ENCODE measurements around the gene ENOX1.

ENOX1 gene

DNA sequence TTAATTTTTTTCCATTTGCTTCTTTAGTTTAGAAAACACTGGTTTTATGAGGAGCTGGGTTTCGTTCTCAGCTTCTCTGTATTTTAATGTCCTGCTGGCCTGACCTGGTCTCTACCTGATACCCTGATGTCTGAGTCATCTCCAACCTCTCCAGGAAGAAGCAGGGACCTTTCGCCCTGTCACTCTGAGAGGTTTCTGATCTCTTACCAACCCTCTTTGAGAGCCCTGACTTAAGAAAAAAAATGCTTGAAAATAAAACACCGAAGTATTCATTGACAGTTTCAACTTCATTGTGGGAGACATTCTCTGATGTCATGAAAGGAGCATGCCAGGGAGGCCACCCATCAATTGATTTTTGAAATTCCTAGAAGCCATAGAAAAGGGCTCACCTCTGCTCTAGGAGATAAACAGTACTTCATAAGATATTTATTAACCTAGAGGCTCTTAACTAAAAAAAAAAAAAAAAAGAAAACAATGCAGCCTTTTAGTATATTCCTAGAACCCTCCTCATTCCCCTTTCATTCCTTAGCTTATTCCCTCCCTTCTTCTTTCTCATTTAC lies 234.8 kb downstream of the ENOX1 start:
- in situ Hi-C loops (cut with MboI; ENCODE audit: low sequenced_read_pairs) = no loop called here

DNA sequence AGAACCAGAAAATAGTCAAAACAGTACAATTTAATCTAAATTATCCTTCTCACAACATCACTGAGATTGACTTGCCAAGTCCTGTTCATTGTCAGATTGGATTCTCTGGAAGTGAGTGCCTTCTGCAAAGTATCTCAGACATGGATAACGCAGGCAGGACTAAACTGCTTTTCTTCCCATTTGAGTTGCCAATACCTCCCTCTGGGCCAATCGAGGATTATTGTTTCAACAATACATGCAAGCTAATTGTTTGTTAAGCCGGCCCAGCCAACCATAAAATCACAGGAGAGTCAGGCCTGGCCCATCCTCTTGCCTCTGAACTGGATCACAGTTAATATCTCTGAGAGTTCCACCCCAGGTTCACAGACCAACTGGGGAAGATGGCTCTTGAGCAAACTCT lies 240.0 kb downstream of the ENOX1 start:
- in situ Hi-C loops (cut with MboI; ENCODE audit: low sequenced_read_pairs) = no loop called here

- in situ Hi-C loops (cut with MboI; ENCODE audit: low sequenced_read_pairs) = no loop called here
Measured at GRCh38 chr13:43546251-43546650, 240.5 kb downstream of the ENOX1 start.

GRCh38 chr13:43545317-43545874 lies 241.4 kb downstream of the ENOX1 start:
- in situ Hi-C loops (cut with MboI; ENCODE audit: low sequenced_read_pairs) = no loop called here

GRCh38 chr13:43544631-43545030 lies 242.1 kb downstream of the ENOX1 start:
- in situ Hi-C loops (cut with MboI; ENCODE audit: low sequenced_read_pairs) = no loop called here

DNA sequence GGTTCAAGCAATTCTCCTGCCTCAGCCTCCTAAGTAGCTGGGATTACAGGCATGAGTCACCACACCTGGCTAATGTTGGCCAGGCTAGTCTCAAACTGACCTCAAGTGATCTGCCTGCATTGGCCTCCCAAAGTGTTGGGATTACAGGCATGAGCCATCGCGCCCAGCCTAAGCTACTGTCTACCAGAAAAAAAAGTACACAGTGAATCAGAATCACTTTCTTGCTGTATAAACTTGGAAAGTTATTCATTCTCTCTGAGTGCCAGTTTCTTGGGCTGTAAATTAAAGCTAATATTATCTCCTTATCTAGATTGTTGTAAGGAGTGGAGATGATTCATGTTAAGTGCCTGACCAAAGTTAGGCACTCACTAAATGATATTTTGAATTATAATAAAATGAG lies 242.8 kb downstream of the ENOX1 start:
- in situ Hi-C loops (cut with MboI; ENCODE audit: low sequenced_read_pairs) = no loop called here

GRCh38 chr13:43543331-43543730 lies 243.4 kb downstream of the ENOX1 start:
- in situ Hi-C loops (cut with MboI; ENCODE audit: low sequenced_read_pairs) = no loop called here

DNA sequence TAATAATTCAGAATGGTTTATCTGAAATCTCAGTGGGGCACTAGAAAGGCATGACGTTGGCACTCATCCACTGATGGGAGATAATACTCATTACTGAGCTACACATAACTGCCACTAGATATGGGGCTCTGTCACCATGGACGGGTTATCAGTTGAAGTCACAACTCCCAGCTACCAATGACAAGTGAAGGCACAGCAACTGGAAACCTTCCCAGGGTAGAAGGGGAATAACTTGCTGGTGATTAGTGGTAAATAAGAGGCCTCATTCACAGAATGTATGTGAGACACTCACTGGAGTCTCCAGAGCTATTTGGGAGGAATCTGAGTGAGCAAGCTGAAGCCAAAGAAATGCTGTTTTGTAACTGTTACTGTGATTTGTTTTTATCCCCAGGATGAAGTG lies 249.6 kb downstream of the ENOX1 start:
- in situ Hi-C loops (cut with MboI; ENCODE audit: low sequenced_read_pairs) = no loop called here

GRCh38 chr13:43529796-43530195 lies 257.0 kb downstream of the ENOX1 start:
- in situ Hi-C loops (cut with MboI; ENCODE audit: low sequenced_read_pairs) = no loop called here

GRCh38 chr13:43528992-43529391 lies 257.8 kb downstream of the ENOX1 start:
- in situ Hi-C loops (cut with MboI; ENCODE audit: low sequenced_read_pairs) = no loop called here

DNA sequence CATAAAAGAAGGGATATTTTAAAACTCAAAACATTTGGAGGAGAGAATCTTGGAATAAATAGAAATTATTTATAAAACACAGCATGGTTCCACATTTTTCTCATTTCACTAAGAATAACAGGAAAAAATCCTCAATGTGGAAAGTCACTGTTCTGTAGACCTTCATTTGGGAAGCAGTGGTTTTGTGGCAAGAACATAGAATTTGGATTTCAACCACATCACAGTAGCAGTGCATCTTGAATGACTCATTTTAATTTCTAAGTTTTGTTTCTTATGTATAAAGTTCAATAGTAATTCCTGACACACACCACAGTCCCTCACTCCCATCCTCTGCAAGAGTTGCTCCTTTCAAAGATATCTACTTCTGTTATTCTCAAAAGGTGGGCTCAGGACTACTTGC lies 264.0 kb downstream of the ENOX1 start:
- in situ Hi-C loops (cut with MboI; ENCODE audit: low sequenced_read_pairs) = no loop called here

- in situ Hi-C loops (cut with MboI; ENCODE audit: low sequenced_read_pairs) = no loop called here
Measured at GRCh38 chr13:43520351-43520750, 266.4 kb downstream of the ENOX1 start.

- in situ Hi-C loops (cut with MboI; ENCODE audit: low sequenced_read_pairs) = no loop called here
Measured at GRCh38 chr13:43518833-43519232, 267.9 kb downstream of the ENOX1 start.

GRCh38 chr13:43516401-43516833 lies 270.4 kb downstream of the ENOX1 start:
- in situ Hi-C loops (cut with MboI; ENCODE audit: low sequenced_read_pairs) = no loop called here

DNA sequence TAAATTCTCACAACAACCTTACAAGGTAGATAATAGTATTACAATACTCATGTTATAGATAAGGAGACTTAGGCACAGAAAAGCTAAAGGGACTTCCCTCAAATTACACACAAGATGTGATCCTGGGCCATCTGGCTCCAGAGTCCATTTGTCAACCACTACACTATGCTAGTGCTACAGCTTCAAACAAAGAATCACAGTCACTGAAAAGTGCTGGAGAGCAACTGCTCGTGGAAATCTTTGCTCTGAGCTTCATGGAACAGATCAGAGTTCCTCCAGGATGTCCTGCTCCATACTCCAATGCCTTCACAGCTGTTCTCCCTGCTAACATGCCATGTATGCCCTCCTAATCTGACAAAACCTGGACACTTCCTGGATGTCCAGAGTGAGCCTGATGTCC lies 271.2 kb downstream of the ENOX1 start:
- in situ Hi-C loops (cut with MboI; ENCODE audit: low sequenced_read_pairs) = no loop called here

DNA sequence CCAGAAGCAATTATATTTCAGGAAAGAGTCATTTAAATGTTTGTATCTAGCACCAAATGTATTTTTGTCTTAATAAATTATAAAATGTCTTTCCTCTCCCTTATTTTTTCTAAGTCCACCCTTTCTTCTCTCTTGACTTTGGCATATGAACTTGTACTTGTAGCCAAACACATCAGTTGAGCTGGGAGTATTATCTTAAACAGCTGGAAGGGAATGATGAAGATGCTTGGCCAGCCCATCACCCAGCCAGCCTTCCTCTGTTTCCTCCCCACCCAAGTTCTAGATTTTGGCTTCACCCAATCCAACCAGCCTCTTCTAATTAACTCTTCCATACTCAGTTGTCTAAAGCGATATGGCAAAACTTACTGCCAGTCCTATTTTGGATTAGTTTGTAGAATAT lies 272.5 kb downstream of the ENOX1 start:
- in situ Hi-C loops (cut with MboI; ENCODE audit: low sequenced_read_pairs) = no loop called here

DNA sequence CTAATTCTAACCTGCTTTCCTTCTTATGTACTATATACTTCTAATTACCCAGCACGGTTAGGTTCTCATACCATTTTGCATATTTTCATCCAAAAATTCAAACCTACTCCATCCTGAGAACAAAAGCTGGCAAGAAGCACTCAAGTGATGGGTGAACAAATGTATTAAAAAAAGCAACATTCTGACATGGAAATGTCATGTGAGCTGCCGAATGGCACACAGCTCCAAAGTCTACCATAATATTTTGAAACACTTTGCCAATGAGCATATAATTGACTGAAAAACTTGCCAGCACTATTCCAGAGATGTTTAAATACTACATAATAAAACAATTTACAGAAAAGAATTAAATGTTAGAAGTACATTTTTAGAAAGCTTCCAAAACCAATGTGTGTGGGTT lies 274.6 kb downstream of the ENOX1 start:
- in situ Hi-C loops (cut with MboI; ENCODE audit: low sequenced_read_pairs) = no loop called here

DNA sequence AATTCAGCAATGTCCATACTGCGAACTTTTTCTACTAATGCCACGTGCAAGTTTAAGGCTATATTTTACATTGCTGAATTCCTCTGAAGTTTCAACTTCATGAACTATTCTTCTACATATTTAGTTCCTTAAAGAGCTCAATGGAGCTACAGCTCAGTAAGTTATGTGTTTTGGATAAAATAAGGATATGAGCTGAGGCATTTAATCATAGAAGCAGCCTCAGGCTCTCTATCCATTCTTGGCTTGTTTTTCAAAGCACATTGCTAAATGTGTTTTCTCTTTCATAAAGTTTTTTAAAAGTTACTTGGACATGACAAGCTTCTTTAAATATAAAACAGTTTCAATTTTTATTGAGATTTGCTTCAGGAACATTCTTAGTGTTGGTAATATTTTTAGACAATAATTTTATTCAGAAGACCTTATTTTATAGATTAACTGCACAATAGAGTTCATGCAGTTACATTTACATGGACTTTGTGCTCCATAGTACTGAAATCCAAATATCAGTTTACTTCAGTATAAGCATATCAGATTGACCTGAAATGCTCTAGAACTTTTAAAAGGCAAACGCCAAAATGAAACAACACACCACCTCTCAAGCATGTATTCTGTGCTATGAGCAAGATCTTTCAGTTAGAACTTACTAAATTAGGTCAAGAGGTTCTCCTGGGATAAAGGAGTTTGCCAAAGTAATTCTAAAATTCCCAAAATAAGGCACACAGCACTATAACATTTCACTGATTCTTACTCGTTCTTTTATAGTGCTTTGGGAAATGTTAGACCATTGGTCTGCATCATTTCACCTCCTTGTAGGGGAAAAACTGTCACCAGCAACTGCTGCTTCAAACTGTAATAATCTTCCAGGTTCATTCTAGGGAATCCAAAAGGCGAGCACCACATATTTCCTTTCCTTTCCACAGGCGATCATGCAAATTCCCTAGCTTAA lies 275.5 kb downstream of the ENOX1 start:
- in situ Hi-C loops (cut with MboI; ENCODE audit: low sequenced_read_pairs) = no loop called here

- in situ Hi-C loops (cut with MboI; ENCODE audit: low sequenced_read_pairs) = no loop called here
Measured at GRCh38 chr13:43495732-43496131, 291.0 kb downstream of the ENOX1 start.

DNA sequence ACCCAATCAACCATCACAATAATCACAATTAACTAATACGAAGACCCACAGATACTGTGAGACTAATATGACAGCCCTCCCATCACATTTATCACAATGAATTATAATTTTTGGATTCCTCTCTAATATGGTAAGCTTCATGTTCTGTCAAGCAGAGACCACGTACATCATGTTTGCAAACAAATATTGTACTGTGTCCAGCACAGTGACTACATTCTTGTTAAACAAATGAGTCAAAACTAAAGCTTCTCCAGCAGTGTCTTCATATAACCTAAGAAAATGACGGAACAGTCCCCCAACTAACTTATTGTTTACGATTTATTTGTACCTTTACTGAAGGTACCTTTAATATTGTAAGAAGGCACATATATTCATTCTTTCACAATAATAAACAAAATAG lies 292.6 kb downstream of the ENOX1 start:
- in situ Hi-C loops (cut with MboI; ENCODE audit: low sequenced_read_pairs) = no loop called here

GRCh38 chr13:43493496-43494000 lies 293.2 kb downstream of the ENOX1 start:
- in situ Hi-C loops (cut with MboI; ENCODE audit: low sequenced_read_pairs) = no loop called here

DNA sequence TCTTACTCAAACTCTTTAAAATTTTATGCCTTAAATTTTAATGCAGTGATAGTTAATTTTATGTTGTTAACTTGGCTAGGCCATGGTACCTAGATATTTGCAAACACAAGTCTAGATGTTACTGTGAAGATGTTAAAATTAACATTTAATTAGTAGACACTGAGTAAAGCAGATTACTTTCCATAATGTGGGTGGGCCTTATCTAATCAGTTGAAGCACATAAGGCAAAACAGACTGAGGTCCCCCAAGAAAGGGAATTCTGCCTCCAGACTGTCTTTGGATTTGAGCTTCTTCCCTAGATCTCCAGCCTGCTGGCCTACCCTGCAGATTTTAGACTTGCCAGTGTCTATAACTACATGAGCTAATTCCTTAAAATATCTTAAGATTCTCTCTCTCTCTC lies 294.0 kb downstream of the ENOX1 start:
- in situ Hi-C loops (cut with MboI; ENCODE audit: low sequenced_read_pairs) = no loop called here
